ENCODE results near the gene WDR27. TPM values are rescaled to one million over a fixed set of nuclear protein-coding genes. Genes with fewer than 3 reads are reported as not detected.

WDR27 gene
- total RNA-seq, 4 donors from 2014 or later: 23.1 to 101 (median 75.8) TPM

DNA sequence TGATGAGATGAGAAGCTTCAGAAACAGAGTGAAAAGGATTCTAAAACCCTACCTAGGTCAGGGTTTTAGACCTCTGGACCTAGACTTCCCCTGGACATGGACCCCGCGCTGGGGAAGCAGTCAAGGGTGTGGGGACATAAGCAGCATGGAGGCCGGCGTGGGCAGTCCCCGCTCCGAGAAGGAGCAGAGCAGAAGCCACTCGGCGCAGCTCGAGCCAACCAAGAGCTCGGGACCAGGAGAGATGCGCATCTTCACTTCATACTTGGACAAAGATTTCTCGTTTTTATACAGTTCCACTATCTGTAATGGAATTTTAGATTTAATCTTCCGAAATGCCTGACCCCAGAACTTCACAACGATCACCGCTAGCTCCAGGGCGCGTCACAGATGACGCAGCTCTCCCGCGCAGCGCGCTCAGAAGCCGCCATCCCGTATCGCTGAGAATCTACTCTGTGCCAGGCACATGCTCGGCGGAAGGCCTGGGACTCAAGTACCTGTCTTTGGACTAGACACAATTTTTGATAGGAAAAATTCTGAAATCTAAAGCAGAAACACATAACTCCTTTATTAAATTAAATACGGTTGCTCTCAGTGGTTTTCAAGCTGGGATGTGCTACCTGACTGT lies 60.3 kb downstream of the WDR27 start:
- Histone ChIP-seq H3K4me1 (no peaks in the 10 kb centered on the region), H3K27me3 (no peaks in the 10 kb centered on the region), H3K4me3 (no peak overlapping the region), H3K36me3 (peaks cover 0 to 6% (median 0%) of the 10 kb centered on the region in 3 donors), H3K9me3 (no peaks in the 10 kb centered on the region), H3K27ac (no peak overlapping the region)
- TF ChIP-seq CTCF (IDR thresholded peaks at IDR 0.05) (no peak), POLR2A (IDR thresholded peaks at IDR 0.05) (no peak)
- no peak for DNase-seq

GRCh38 chr6:169640983-169641382 lies 60.8 kb downstream of the WDR27 start:
- Histone ChIP-seq H3K27ac (no peak overlapping the region), H3K27me3 (no peaks in the 10 kb centered on the region), H3K4me3 (no peak overlapping the region), H3K36me3 (peaks cover 0 to 6% (median 0%) of the 10 kb centered on the region in 3 donors), H3K9me3 (no peaks in the 10 kb centered on the region), H3K4me1 (no peaks in the 10 kb centered on the region)
- no peak for DNase-seq
- TF ChIP-seq POLR2A (IDR thresholded peaks at IDR 0.05): no peak
- no peak for TF ChIP-seq CTCF (IDR thresholded peaks at IDR 0.05)

GRCh38 chr6:169640351-169640852 lies 61.4 kb downstream of the WDR27 start:
- Histone ChIP-seq H3K27me3 (no peaks in the 10 kb centered on the region), H3K4me1 (no peaks in the 10 kb centered on the region), H3K36me3 (peaks cover 0 to 6% (median 0%) of the 10 kb centered on the region in 3 donors), H3K27ac (no peak overlapping the region), H3K9me3 (no peaks in the 10 kb centered on the region), H3K4me3 (no peak overlapping the region)
- no peak for DNase-seq
- TF ChIP-seq CTCF (IDR thresholded peaks at IDR 0.05): peak in 3 of 6 experiments; percentile 4 to 10 (median 8)
- no peak for TF ChIP-seq POLR2A (IDR thresholded peaks at IDR 0.05)

- no peaks in the 10 kb centered on the region for H3K27me3 ChIP-seq
- no peaks in the 10 kb centered on the region for H3K4me1 ChIP-seq
- no peak for DNase-seq
- H3K36me3 ChIP-seq: peaks cover 0 to 6% (median 0%) of the 10 kb centered on the region in 3 donors
- no peak overlapping the region for H3K27ac ChIP-seq
- H3K4me3 ChIP-seq: no peak overlapping the region
- TF ChIP-seq CTCF (IDR thresholded peaks at IDR 0.05) (no peak), POLR2A (IDR thresholded peaks at IDR 0.05) (no peak)
- H3K9me3 ChIP-seq: no peaks in the 10 kb centered on the region
These were observed 62.1 kb downstream of the WDR27 start for GRCh38 chr6:169639653-169640278.

DNA sequence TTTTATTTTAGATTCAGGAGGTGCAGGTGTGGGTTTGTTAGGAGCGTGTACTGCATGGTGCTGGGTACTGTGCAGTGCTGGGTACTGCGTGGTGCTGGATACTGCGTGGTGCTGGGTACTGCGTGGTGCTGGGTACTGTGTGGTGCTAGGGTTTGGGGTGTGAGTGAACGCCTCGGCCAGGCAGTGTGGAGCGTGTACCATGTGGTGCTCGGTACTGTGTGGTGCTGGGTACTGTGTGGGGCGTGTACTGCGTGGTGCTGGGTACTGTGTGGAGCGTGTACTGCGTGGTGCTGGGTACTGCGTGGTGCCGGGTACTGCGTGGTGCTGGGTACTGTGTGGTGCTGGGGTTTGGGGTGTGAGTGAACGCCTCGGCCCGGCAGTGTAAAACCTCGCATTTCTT lies 62.9 kb downstream of the WDR27 start:
- Histone ChIP-seq H3K27ac (no peak overlapping the region), H3K36me3 (peaks cover 0 to 9% (median 0%) of the 10 kb centered on the region in 3 donors), H3K9me3 (no peaks in the 10 kb centered on the region), H3K4me3 (no peak overlapping the region), H3K27me3 (no peaks in the 10 kb centered on the region), H3K4me1 (no peaks in the 10 kb centered on the region)
- no peak for TF ChIP-seq CTCF (IDR thresholded peaks at IDR 0.05)
- no peak for TF ChIP-seq POLR2A (IDR thresholded peaks at IDR 0.05)
- DNase-seq: no peak
